Measurements from ENCODE around the gene BAHCC1.
"Not testable (repeated sequence)": the region's sequence is repeated elsewhere in the genome, so short reads cannot be mapped to it uniquely, and the experiment has no call there.

Gene BAHCC1

DNA sequence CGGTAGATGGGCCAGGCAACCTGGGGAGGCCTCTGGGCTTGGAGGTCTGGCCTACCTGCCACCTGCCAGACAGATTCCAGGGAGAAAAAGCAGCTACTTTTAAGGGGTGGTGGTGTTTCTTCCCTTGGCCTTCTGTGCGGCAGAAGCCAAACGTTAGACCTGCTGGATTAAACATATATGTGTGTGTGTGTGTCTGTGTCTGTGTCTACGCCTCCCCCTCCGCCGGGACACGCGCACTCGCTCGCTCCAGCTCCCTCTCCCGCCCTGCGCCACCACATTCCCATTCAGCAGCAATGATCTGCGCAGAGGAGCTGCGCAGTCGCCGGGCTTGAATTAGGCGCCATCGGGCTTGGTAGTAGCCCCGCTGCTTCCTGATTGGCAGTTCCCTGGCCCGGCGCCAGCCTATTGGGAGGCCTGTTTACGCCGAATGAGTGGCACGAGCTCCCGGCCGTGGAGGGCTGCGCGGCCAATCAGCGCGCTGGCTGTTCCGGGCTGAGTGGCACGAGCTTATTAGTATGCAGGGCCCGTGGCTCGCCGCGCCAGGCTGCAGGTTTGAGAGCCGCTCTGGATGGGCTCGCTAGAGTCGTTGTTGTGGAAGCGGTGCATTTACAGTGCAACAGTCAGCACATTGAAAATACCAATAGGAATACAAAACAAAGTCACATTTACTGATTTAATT, at the start of gene BAHCC1:
Gene BAHCC1 (plus strand): TSS at position 537 of the 679 bp plus-strand sequence. CDS start 4,283 bp downstream, outside the sequence.
- peak; percentile 100 for DNase-seq

DNA sequence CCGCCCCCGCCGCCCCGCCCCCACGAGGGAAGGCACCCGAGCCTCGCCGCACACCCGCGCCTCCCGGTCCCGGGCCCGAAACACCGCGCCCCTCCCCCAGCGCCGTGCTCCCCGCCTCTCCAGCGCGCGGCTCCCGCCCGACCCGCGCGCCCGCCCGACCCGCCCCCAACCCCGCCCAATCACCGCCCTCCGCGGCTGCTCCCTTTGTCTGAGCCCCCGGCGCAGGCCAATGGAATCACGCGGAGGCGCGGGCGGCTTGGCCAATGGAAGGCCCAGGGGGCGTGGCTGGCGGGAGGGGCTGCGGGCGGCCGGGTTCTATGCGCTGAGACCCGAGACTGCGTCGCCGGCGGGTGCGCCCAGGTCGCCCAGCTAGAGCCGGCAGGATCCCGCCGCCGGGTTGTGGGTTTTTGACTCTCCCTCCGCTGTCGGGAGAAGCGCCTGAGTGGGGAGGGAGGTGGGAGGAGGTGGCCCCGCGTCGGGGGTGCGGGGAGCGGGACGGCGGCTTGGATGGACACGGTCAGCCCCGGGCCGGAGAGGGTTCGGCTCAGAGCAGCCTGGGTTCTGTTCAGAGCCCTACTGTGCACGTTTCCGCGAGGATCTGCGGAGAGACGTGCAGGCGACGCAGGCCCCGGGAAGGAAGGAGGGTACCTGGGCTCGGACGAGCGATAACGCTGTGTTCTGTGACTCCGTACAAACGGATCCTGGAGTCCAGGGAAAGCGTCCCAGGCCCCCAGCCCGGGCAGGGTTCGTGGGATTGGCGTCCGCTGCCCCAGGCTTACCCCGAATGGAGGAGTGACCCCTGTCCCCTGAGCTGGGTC, 49.0 kb upstream of the BAHCC1 start:
- peak; percentile 98 for DNase-seq

DNA sequence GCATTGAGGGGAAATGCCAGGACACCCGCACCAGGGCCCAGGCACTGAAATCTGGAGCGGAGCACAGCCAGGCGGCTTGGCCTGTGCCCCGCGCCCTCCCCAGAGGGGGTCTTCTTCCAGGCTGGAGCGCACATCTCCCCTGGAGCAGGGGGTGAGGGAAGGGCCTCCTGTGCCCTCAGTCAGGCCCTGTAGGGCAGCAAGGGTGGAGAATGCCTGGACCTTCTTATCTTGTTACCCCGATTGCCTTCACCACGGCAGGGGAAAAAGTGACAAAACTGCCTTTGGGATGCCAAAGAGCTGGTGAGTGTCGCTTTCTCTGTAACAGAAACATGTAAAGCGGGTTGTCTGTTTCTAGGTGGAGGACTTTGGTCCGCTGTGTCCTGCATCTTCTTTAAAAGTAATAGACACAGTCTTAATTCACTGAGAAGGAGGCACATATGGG, 48.3 kb upstream of the BAHCC1 start:
- DNase-seq, result no peak

GRCh38 chr17:81347437-81347836, 47.8 kb upstream of the BAHCC1 start:
- DNase-seq, result no peak

- no peak for DNase-seq
Measured at GRCh38 chr17:81348097-81349055, 46.9 kb upstream of the BAHCC1 start.

- DNase-seq, result peak; percentile 90
Measured at GRCh38 chr17:81349397-81350319, 45.6 kb upstream of the BAHCC1 start.

GRCh38 chr17:81350320-81350890, 44.9 kb upstream of the BAHCC1 start:
- no peak for DNase-seq

GRCh38 chr17:81351329-81352052, 43.8 kb upstream of the BAHCC1 start:
- not testable (repeated sequence) for DNase-seq

DNA sequence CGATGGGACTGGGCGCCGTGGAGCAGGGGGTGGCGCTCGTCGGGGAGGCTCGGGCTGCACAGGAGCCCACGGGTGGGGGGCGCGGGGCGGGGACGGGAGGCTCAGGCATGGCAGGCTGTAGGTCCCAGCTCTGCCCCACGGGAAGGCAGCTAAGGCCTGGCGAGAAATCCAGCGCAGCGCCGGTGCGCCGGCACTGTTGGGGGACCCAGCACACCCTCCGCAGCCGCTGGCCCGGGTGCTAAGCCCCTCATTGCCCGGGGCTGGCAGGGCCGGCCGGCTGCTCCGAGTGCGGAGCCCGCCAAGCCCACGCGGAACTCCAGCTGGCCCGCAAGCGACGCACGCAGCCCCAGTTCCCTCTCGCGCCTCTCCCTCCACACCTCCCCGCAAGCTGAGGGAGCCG, 43.2 kb upstream of the BAHCC1 start:
- DNase-seq, result not testable (repeated sequence)

DNA sequence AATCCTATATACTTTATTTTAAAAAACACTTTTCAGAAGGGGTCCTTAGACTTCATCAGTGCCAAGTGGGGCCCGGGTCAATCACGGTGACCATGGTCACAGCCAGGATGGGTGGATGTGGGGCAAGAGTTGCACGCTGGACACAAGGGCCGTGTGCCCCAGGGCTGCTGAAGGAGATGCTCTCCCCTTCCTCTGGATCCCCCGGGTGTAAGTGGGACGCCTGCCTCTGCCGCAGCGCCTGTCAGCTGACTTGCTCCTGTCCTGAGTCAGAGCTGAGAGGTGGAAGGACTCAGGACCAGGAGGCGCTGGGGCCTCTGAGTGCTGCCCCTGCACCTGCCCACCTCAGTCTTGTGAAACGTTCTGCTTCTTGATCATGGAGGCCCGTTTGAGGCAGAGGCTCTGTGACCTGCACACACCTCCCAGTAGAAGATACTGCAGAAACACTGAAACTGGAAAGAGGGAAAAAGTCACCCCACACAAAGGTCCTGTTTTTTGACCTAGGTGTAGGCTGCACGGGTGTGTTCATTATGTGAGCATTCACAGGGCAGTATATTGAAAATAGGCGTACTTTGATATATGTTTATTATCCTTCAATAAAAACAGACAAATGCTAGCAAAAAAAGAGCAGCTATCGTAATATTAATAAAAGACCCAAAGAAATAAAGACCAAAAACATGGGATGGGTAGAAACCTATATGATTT, 40.9 kb upstream of the BAHCC1 start:
- no peak for DNase-seq

DNA sequence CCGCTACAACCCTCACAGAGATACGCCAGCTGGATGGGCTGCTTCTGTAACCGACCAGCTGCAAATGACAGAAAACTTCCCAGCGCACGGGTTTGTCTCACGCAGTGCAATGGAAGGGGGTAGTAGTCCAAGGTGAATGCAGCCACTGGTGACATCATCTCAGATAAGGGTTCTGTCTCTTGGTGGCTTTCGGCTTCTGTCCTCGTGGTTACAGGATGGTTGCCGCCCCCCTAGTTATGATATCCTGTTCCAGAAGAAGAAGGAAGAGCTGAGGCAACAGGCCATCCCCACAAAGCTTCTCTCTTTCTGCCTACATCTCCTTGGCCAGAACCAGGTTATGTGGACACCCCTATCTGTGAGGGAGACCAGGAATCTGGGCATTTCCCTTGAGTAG, 40.3 kb upstream of the BAHCC1 start:
- DNase-seq, result no peak

DNA sequence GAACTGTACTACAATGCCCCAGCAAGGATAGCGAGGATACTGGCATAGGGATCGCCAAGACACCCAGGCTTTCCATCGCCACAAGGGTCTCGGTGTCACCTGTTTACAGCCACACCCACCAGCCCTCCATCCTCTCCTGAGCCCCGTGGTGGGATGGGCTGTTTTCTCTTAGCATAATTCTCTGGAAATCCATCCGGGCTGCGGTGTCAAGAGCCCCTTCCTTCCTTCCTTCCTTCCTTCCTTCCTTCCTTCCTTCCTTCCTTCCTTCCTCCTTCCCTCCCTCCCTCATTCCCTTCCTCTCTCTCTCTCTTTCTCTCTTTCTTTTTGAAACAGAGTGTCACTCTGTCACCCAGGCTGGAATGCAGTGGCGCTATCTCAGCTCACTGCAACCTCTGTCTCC, 36.0 kb upstream of the BAHCC1 start:
- DNase-seq, result no peak

GRCh38 chr17:81362001-81362400, 33.3 kb upstream of the BAHCC1 start:
- not testable (repeated sequence) for DNase-seq

DNA sequence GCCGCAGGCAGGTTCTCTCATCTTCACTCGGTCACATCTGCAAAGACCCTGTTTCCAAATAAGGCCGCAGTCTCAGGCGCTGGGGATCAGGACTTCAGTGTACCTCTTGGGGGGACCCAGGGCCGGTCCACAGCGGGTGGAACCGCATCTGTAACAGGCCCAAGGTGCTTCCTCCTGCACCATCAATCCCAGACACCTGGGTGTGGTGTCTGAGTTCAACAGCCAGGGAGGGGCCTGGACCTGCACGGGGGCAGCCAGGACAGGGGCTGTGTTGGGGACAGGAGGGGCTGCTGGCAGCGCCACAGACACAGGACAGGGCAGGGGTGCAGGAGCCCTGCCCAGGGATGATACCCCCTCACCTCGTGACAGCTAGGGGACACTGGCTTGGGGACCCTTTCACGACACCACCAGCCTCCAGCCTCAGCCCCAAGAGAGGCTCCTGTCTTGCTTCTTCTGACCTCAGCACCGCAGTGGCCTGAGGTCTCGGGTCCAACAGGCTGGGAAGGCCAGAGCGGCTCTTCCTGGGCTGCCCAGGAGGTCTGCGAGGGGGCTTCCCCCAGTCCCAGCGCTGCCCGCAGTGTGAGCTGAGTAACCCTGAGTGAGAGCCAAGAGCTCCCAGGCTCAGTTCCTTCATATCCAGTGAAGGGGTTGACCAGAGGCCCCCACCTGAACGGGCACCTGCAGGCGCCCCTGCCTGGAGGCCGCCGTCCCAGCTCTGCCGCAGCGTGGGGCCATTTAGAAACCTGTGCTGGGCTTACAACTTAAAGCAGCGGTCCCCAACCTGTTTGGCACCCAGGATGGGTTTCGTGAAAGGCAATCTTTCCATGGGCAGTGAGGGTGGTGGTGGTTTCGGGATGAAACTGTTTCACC, 30.7 kb upstream of the BAHCC1 start:
- DNase-seq, result no peak

DNA sequence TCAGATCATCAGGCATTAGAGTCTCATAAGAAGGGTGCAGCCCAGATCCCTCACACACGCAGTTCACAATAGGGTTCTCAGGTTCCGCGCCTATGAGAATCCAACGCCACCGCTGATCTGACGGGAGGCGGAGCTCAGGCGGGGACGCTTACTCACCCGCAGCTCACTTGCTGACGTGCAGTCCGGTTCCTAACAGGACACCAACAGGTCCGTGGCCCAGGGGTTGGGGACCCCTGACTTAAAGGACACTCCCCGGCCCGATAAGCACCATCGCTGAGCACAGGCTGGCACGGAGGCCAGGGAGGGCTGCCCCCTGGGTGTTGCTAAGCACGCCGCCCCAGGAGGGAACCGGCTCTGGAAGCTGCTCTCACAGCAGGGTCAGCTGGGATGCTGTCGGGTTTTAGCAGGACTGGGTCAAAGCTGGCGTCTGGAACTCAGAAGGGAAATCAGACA, 30.1 kb upstream of the BAHCC1 start:
- peak; percentile 52 for DNase-seq

- DNase-seq, result no peak
Measured at GRCh38 chr17:81365601-81366585, 29.4 kb upstream of the BAHCC1 start.

GRCh38 chr17:81366648-81367047, 28.6 kb upstream of the BAHCC1 start:
- no peak for DNase-seq

GRCh38 chr17:81367171-81367570, 28.1 kb upstream of the BAHCC1 start:
- no peak for DNase-seq
